NT2/D1 (cell line): Measurements from ENCODE around the gene MGAT5.

Source experiments
- SUZ12 ChIP-seq: IDR thresholded peaks from 2 replicates; pipeline ENCODE4 v1.6.1; 2011; ENCODE audit not compliant: insufficient read length, insufficient read depth; ENCODE audit errors: extremely low read depth
- YY1 ChIP-seq: IDR thresholded peaks from 2 replicates; pipeline ENCODE4 v1.6.1; 2011; ENCODE audit not compliant: insufficient read length, insufficient read depth
- ZNF274 ChIP-seq: IDR thresholded peaks from 2 replicates; pipeline ENCODE4 v1.6.1; 2011; ENCODE audit warnings: mild to moderate bottlenecking, low read depth, low read length

- no peak for TF ChIP-seq YY1
- no peak for TF ChIP-seq ZNF274
- no peak for TF ChIP-seq SUZ12
These were observed 164.2 kb downstream of the MGAT5 start for GRCh38 chr2:134417968-134418582.
